SK-N-SH (cell line): ENCODE results near the gene CDH2. TPM values are rescaled to one million over a fixed set of nuclear protein-coding genes. Genes with fewer than 3 reads are reported as not detected.
A peak's percentile ranks its signal among the peaks of the same experiment; 100 is the strongest.

Experiments
- CTCF ChIA-PET: fragments of 300-600, 350-600 bp; formaldehyde crosslinking; extraction: SDS; loops from one replicate; lab custom pipeline; 2021; lab: Yijun Ruan, JAX
- POLR2A ChIA-PET: fragments of 350-600 bp; sonication (Branson Sonifier 250); formaldehyde crosslinking; extraction: SDS; loops from one replicate; lab custom pipeline; 2020; ENCODE audit warnings: antibody characterized with exemption, inconsistent platforms; lab: Yijun Ruan, JAX
- DNase-seq: peaks from one replicate; pipeline ENCODE4 v3.0.0; 2012
- H2AFZ ChIP-seq: fragments of 200-600 bp; sonication (generic); 2 replicates; pipeline ENCODE4 v1.8.1; 2016; ENCODE audit warnings: antibody characterized with exemption, mild to moderate bottlenecking, low read depth
- H3F3A ChIP-seq: fragments of 200-600 bp; sonication (generic); replicated peaks from 2 replicates; pipeline ENCODE3; 2016; ENCODE audit warnings: antibody characterized with exemption, mild to moderate bottlenecking; ENCODE audit not compliant: insufficient read depth
- H3K27ac ChIP-seq, 2 experiments: fragments of 200-500 bp in 1 of 2; fragments of 200-600 bp in 1 of 2; sonication (Bioruptor generic) in 1 of 2; sonication (generic), shearing (Covaris generic) in 1 of 2; 2 replicates each; pipeline versions ENCODE4 v1.5.1 to v1.6.1; 2014 to 2016; ENCODE audit warnings: low read depth in 2 of 2, inconsistent platforms in 1 of 2, low read length in 1 of 2, mild to moderate bottlenecking in 1 of 2, mixed read lengths in 1 of 2
- H3K27me3 ChIP-seq: fragments of 200-600 bp; sonication (generic), shearing (Covaris generic); 2 replicates; pipeline ENCODE4 v1.6.1; 2016; ENCODE audit warnings: mixed run types; ENCODE audit not compliant: insufficient read depth
- H3K36me3 ChIP-seq, 2 experiments: fragments of 200-500 bp in 1 of 2; fragments of 200-600 bp in 1 of 2; sonication (Bioruptor generic) in 1 of 2; sonication (generic) in 1 of 2; replicated peaks in 1 of 2; 2 replicates each; pipeline versions ENCODE3 to v1.5.1; 2014 to 2016; ENCODE audit warnings: low read length in 1 of 2, mild to moderate bottlenecking in 1 of 2; ENCODE audit not compliant: insufficient read depth in 2 of 2, control insufficient read depth in 1 of 2
- H3K4me1 ChIP-seq, 2 experiments: fragments of 200-500 bp in 1 of 2; fragments of 200-600 bp in 1 of 2; sonication (Bioruptor generic) in 1 of 2; sonication (generic), shearing (Covaris generic) in 1 of 2; 2 replicates each; pipeline versions ENCODE4 v1.5.1 to v1.6.1; 2014 to 2016; ENCODE audit warnings: low read depth in 1 of 2, low read length in 1 of 2, mixed run types in 1 of 2; ENCODE audit not compliant: insufficient read depth in 2 of 2, control insufficient read depth in 1 of 2
- H3K4me2 ChIP-seq: fragments of 200-600 bp; sonication (generic), shearing (Covaris generic); 2 replicates; pipeline ENCODE4 v1.6.1; 2017; ENCODE audit warnings: mixed run types
- H3K4me3 ChIP-seq, 2 experiments: fragments of 200-500 bp in 1 of 2; fragments of 200-600 bp in 1 of 2; sonication (Bioruptor generic) in 1 of 2; sonication (generic), shearing (Covaris generic) in 1 of 2; 2 replicates each; pipeline versions ENCODE4 v1.5.1 to v1.8.1; 2014 to 2016; ENCODE audit warnings: low read depth in 2 of 2, inconsistent platforms in 1 of 2, low read length in 1 of 2, mild to moderate bottlenecking in 1 of 2, mixed read lengths in 1 of 2, moderate library complexity in 1 of 2
- H3K79me2 ChIP-seq: fragments of 200-600 bp; sonication (generic); 2 replicates; pipeline ENCODE4 v1.8.1; 2017; ENCODE audit warnings: mild to moderate bottlenecking; ENCODE audit not compliant: insufficient read depth
- H3K9ac ChIP-seq: fragments of 200-600 bp; sonication (generic); 2 replicates; pipeline ENCODE4 v1.6.1; 2017; ENCODE audit warnings: mixed run types
- H3K9me2 ChIP-seq: fragments of 200-600 bp; sonication (generic); 2 replicates; pipeline ENCODE4 v1.6.1; 2017; ENCODE audit warnings: mixed run types
- H3K9me3 ChIP-seq: fragments of 200-600 bp; sonication (generic); 2 replicates; pipeline ENCODE4 v1.6.1; 2017; ENCODE audit warnings: mixed run types, mild to moderate bottlenecking, moderate library complexity
- H4K20me1 ChIP-seq: fragments of 200-600 bp; sonication (generic); 2 replicates; pipeline ENCODE4 v1.6.1; 2017; ENCODE audit warnings: mild to moderate bottlenecking, mixed run types; ENCODE audit not compliant: insufficient read depth
- CHD2 ChIP-seq: fragments of 150-350 bp; IDR thresholded peaks from 2 replicates; pipeline ENCODE4 v1.6.1; 2018; ENCODE audit warnings: low read length; ENCODE audit not compliant: partially characterized antibody
- ELF1 ChIP-seq: IDR thresholded peaks from 2 replicates; pipeline ENCODE4 v1.4.0; 2012
- EZH2phosphoT487 ChIP-seq: fragments of 200-600 bp; sonication (generic); IDR thresholded peaks from 2 replicates; pipeline ENCODE4 v1.6.1; 2017; ENCODE audit warnings: low read depth, mixed run types, mild to moderate bottlenecking, antibody characterized with exemption, moderate library complexity, borderline replicate concordance
- FOXJ3 ChIP-seq: sonication (generic); formaldehyde crosslinking; IDR thresholded peaks from 2 replicates; pipeline ENCODE4 v1.5.1; 2020; ENCODE audit warnings: mild to moderate bottlenecking, missing genetic modification reagents
- FOXM1 ChIP-seq: IDR thresholded peaks from 2 replicates; pipeline ENCODE4 v1.4.0; 2012; ENCODE audit warnings: low read depth, mild to moderate bottlenecking
- GABPA ChIP-seq: IDR thresholded peaks from 2 replicates; pipeline ENCODE4 v1.4.0; 2012; ENCODE audit warnings: low read depth, mild to moderate bottlenecking
- MAX ChIP-seq: IDR thresholded peaks from 2 replicates; pipeline ENCODE4 v1.4.0; 2012; ENCODE audit warnings: low read depth
- MEF2A ChIP-seq: IDR thresholded peaks from 2 replicates; pipeline ENCODE4 v1.4.0; 2012; ENCODE audit warnings: low read depth, borderline replicate concordance
- NRF1 ChIP-seq: IDR thresholded peaks from 2 replicates; pipeline ENCODE4 v1.6.1; 2012; ENCODE audit warnings: low read depth, mild to moderate bottlenecking, low read length
- RCOR1 ChIP-seq: fragments of 150-350 bp; IDR thresholded peaks from 2 replicates; pipeline ENCODE4 v1.6.1; 2017; ENCODE audit warnings: antibody characterized with exemption, low read length
- REST ChIP-seq: IDR thresholded peaks from 2 replicates; pipeline ENCODE4 v1.6.1; 2012; ENCODE audit warnings: mild to moderate bottlenecking, low read depth, low read length, moderate library complexity
- RFX5 ChIP-seq: IDR thresholded peaks from 2 replicates; pipeline ENCODE4 v1.6.1; 2012; ENCODE audit warnings: mild to moderate bottlenecking, improper control_type of control experiment, low read length
- RXRA ChIP-seq: IDR thresholded peaks from 2 replicates; pipeline ENCODE4 v1.4.0; 2012; ENCODE audit warnings: low read depth, mild to moderate bottlenecking, borderline replicate concordance
- SIN3A ChIP-seq: IDR thresholded peaks from 2 replicates; pipeline ENCODE4 v1.6.1; 2012; ENCODE audit warnings: low read depth, mild to moderate bottlenecking, low read length, moderate library complexity, borderline replicate concordance
- SMC3 ChIP-seq: IDR thresholded peaks from 2 replicates; pipeline ENCODE4 v1.6.1; 2012; ENCODE audit warnings: low read depth, low read length, improper control_type of control experiment
- TEAD4 ChIP-seq: IDR thresholded peaks from 2 replicates; pipeline ENCODE4 v1.4.0; 2012; ENCODE audit warnings: mild to moderate bottlenecking, borderline replicate concordance; ENCODE audit not compliant: insufficient read depth
- USF1 ChIP-seq: IDR thresholded peaks from 2 replicates; pipeline ENCODE4 v1.4.0; 2012; ENCODE audit warnings: low read depth, borderline replicate concordance
- ZBTB33 ChIP-seq: IDR thresholded peaks from 2 replicates; pipeline ENCODE4 v1.4.0; 2012; ENCODE audit warnings: low read depth, borderline replicate concordance
- WGBS: methylation state at CpG from one replicate; pipeline ENCODE4 v1.1.6; 2017; ENCODE audit warnings: low lambda C conversion rate; 5-methylcytosine and 5-hydroxymethylcytosine counted together
- polyA plus RNA-seq, 3 experiments: library from polyadenylated mRNA; depleted of rRNA; stranded (reverse); fragments of >200 nt; gene quantifications; 2 replicates each; pipeline ENCODE4 v1.2.3, GENCODE V29; 2012

CDH2 gene
- polyA plus RNA-seq, 1 of the 3 experiments (the other 2 are of a cell fraction) = 146 TPM

- no peak for TF ChIP-seq ZBTB33
- TF ChIP-seq RCOR1 = no peak
- TF ChIP-seq USF1 = no peak
- TF ChIP-seq, all 33 proteins: peak for 0
Measured at GRCh38 chr18:28120828-28121515, 56.0 kb downstream of the CDH2 start (continued).

- no peak for TF ChIP-seq TEAD4
- no peak for TF ChIP-seq MAX
- TF ChIP-seq CHD2 = no peak
- TF ChIP-seq REST = no peak
- TF ChIP-seq SIN3A = no peak
- no peak for TF ChIP-seq MEF2A
- TF ChIP-seq GABPA = no peak
- TF ChIP-seq EZH2phosphoT487 = no peak
- TF ChIP-seq FOXJ3 = no peak
- no peak for TF ChIP-seq NRF1
- TF ChIP-seq FOXM1 = no peak
- TF ChIP-seq RFX5 = no peak
- TF ChIP-seq ELF1 = no peak
- no peak for TF ChIP-seq RXRA
- no peak for TF ChIP-seq SMC3
- peaks cover 65% of the 10 kb centered on the region for H3F3A ChIP-seq
- no peak overlapping the region for H2AFZ ChIP-seq
- H4K20me1 ChIP-seq = 0 out of 2 replicates have a peak, but pooled peaks cover 11% of the 10 kb centered on the region
- H3K4me3 ChIP-seq = no peak overlapping the region
- H3K4me2 ChIP-seq = no peak overlapping the region
- H3K79me2 ChIP-seq = peaks cover 86% of the 10 kb centered on the region
- no peaks in the 10 kb centered on the region for H3K27me3 ChIP-seq
- peak overlapping the region; percentile 85; the same call in 1 of the 2 replicates for H3K9ac ChIP-seq
- 90% methylated on average over 1 of the region's 1 CpG for WGBS
- no peaks in the 10 kb centered on the region for H3K9me2 ChIP-seq
- no peaks in the 10 kb centered on the region for H3K9me3 ChIP-seq
- ChIA-PET CTCF (no interaction called here), POLR2A (no interaction called here)
- peak overlapping the region in 1 of 2 experiments; percentile 99; a peak in 2 of 4 replicates for H3K27ac ChIP-seq
- peaks cover 4 to 33% of the 10 kb centered on the region in 2 experiments; a peak in 3 of 4 replicates for H3K4me1 ChIP-seq
- peaks cover 8 to 23% of the 10 kb centered on the region in 2 experiments for H3K36me3 ChIP-seq
- DNase-seq = no peak
Measured at GRCh38 chr18:28116461-28116860, 60.5 kb downstream of the CDH2 start.
